DND-41 (cell line): ENCODE results near the gene LAMB4.

Experiments used
- CTCF ChIP-seq: IDR thresholded peaks from 2 replicates; pipeline ENCODE4 v1.5.1; 2012; ENCODE audit warnings: borderline replicate concordance, low read length, moderate library complexity, mild to moderate bottlenecking; ENCODE audit not compliant: poor library complexity, severe bottlenecking; ENCODE audit errors: extremely low read depth
- EZH2 ChIP-seq: IDR thresholded peaks from 3 replicates; pipeline ENCODE4 v1.6.1; 2012; ENCODE audit warnings: borderline replicate concordance, low read depth, mild to moderate bottlenecking, moderate library complexity, low read length, inconsistent platforms; ENCODE audit not compliant: severe bottlenecking

GRCh38 chr7:108012499-108013430, 117.4 kb downstream of the LAMB4 start:
- TF ChIP-seq EZH2 (no peak), CTCF (no peak)
